Tibial nerve (tissue), 4 donors: ENCODE measurements around the gene TES.
"Not testable (repeated sequence)": the region's sequence is repeated elsewhere in the genome, so short reads cannot be mapped to it uniquely, and the experiment has no call there.

Experiments used
- CTCF ChIP-seq, 5 experiments: fragments of 200-600 bp in 3 of 5; fragments of 450-650 bp in 2 of 5; sonication (generic) in 3 of 5; IDR thresholded peaks; one replicate each; pipeline ENCODE4 v1.5.1; 2016 to 2019; ENCODE audit warnings: antibody characterized with exemption in 5 of 5, mild to moderate bottlenecking in 3 of 5, moderate library complexity in 2 of 5
- EP300 ChIP-seq, 2 donors: sonication (generic); formaldehyde crosslinking; IDR thresholded peaks; one replicate each; pipeline ENCODE4 v1.6.1; 2017; ENCODE audit warnings: antibody characterized with exemption in 2 of 2, mild to moderate bottlenecking in 1 of 2
- POLR2A ChIP-seq, 2 donors: fragments of 450-650 bp; IDR thresholded peaks; one replicate each; pipeline ENCODE4 v1.6.1; 2017; ENCODE audit warnings: antibody characterized with exemption in 2 of 2, mild to moderate bottlenecking in 2 of 2, moderate library complexity in 2 of 2

- TF ChIP-seq CTCF, EP300, POLR2A (IDR thresholded peaks at IDR 0.05): not testable (repeated sequence)
These were observed 35.2 kb upstream of the TES start for GRCh38 chr7:116175095-116175494.
